Activated CD8-positive, alpha-beta memory T cell treated with anti-CD3 and anti-CD28 coated beads for 48 hours (primary cell): ENCODE measurements around the gene LENG9.
"Not testable (repeated sequence)": the region's sequence is repeated elsewhere in the genome, so short reads cannot be mapped to it uniquely, and the experiment has no call there.

Experiments used
- DNase-seq, 3 experiments: peaks; one replicate each; pipeline ENCODE4 v3.0.0-alpha.2; 2020; ENCODE audit warnings: low read depth in 2 of 3, low spot score in 2 of 3

Gene LENG9

GRCh38 chr19:54463531-54464043, at the start of gene LENG9:
TSS of gene LENG9 (minus strand) at chr19:54463778. CDS start at chr19:54463526, 252 bp downstream.
- DNase-seq = peak; percentile 79 to 93 (median 84)

- not testable (repeated sequence) for DNase-seq
These were observed 45.8 kb upstream of the LENG9 start for GRCh38 chr19:54509200-54509940.

- DNase-seq = not testable (repeated sequence)
These were observed 44.9 kb upstream of the LENG9 start for GRCh38 chr19:54508487-54508886.

- DNase-seq = no peak
These were observed 44.2 kb upstream of the LENG9 start for GRCh38 chr19:54507824-54508223.

- DNase-seq = not testable (repeated sequence)
These were observed 43.6 kb upstream of the LENG9 start for GRCh38 chr19:54507038-54507717.

- no peak for DNase-seq
These were observed 42.5 kb upstream of the LENG9 start for GRCh38 chr19:54506079-54506478.

GRCh38 chr19:54505542-54505941, 42.0 kb upstream of the LENG9 start:
- not testable (repeated sequence) for DNase-seq

- no peak for DNase-seq
These were observed 39.0 kb upstream of the LENG9 start, which contains the start of gene LAIR2 for GRCh38 chr19:54502518-54503048. TSS of gene LAIR2 (plus strand) at chr19:54502831. CDS start at chr19:54502919, 88 bp downstream.

- not testable (repeated sequence) for DNase-seq
These were observed 34.8 kb upstream of the LENG9 start for GRCh38 chr19:54498451-54498772.

- DNase-seq = not testable (repeated sequence)
These were observed 34.3 kb upstream of the LENG9 start for GRCh38 chr19:54497747-54498450.

GRCh38 chr19:54495284-54495683, 31.7 kb upstream of the LENG9 start:
- DNase-seq = not testable (repeated sequence)

GRCh38 chr19:54493967-54494585, 30.5 kb upstream of the LENG9 start:
- DNase-seq = no peak

GRCh38 chr19:54493056-54493455, 29.5 kb upstream of the LENG9 start:
- DNase-seq = not testable (repeated sequence)

GRCh38 chr19:54492568-54492967, 29.0 kb upstream of the LENG9 start:
- DNase-seq = no peak

- DNase-seq = no peak
These were observed 26.2 kb upstream of the LENG9 start for GRCh38 chr19:54489766-54490165.

- no peak for DNase-seq
These were observed 25.8 kb upstream of the LENG9 start for GRCh38 chr19:54489341-54489740.

GRCh38 chr19:54485851-54486250, 22.3 kb upstream of the LENG9 start:
- no peak for DNase-seq

- DNase-seq = no peak
These were observed 20.9 kb upstream of the LENG9 start for GRCh38 chr19:54484451-54484850.

GRCh38 chr19:54482889-54483288, 19.3 kb upstream of the LENG9 start:
- no peak for DNase-seq

- no peak for DNase-seq
These were observed 17.9 kb upstream of the LENG9 start for GRCh38 chr19:54481326-54481930.

GRCh38 chr19:54480051-54480450, 16.5 kb upstream of the LENG9 start:
- no peak for DNase-seq
